Measurements from ENCODE around the gene CCDC15. TPM values are rescaled to one million over a fixed set of nuclear protein-coding genes. Genes with fewer than 3 reads are reported as not detected.

CCDC15 gene
- polyA plus RNA-seq, 2 of the 4 experiments (the other 2 are of a cell fraction), result 0.58 to 1.3 TPM

DNA sequence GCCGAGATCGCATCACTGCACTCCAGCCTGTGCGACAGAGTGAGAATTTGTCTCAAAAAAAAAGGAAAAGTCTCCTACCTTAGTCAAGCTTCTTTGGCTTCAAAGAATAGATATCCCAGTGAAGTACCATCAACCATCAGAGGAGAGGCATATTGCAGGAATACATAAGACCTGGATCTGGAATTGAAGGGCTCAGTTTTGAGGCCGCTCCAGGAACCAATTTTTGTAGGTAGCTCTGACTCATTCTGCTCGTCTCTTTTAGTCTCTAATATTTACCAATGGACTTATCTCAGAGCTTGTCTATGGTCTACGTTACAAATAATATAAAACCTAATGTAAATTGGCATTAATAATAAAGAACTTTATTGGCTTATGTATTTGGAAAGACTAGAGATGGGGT, 8.2 kb upstream of the CCDC15 start:
- FAIRE-seq (no peak), DNase-seq (ENCODE audit: low read depth in 1 of 2, low spot score in 1 of 2) (no peak), ATAC-seq (no peak)
- 58% methylated on average over 6 of the region's 6 CpGs for WGBS (ENCODE audit: missing lambda C conversion rate)
- Histone ChIP-seq H3K27ac (no peak overlapping the region), H3K4me3 (no peak overlapping the region), H3K9me3 (no peaks in the 10 kb centered on the region), H3K4me1 (no peaks in the 10 kb centered on the region), H3K4me2 (no peak overlapping the region)
- CTCF ChIA-PET, result no interaction called here
- TF ChIP-seq CHD4 (IDR thresholded peaks at IDR 0.05; ENCODE audit: borderline replicate concordance) (no peak), EHF (CRISPR knock-in tag; IDR thresholded peaks at IDR 0.05) (no peak), HDAC2 (IDR thresholded peaks at IDR 0.05) (no peak), MAZ (IDR thresholded peaks at IDR 0.05; ENCODE audit: borderline replicate concordance, low read depth, low read length) (no peak), NR3C1 (IDR thresholded peaks at IDR 0.05) (no peak), CBX2 (IDR thresholded peaks at IDR 0.05; ENCODE audit: borderline replicate concordance, low read depth) (no peak), KDM1A (IDR thresholded peaks at IDR 0.05; ENCODE audit: low read depth) (no peak), FOSB (CRISPR knock-in tag; IDR thresholded peaks at IDR 0.05) (no peak)
- TF ChIP-seq, protein P1, sequence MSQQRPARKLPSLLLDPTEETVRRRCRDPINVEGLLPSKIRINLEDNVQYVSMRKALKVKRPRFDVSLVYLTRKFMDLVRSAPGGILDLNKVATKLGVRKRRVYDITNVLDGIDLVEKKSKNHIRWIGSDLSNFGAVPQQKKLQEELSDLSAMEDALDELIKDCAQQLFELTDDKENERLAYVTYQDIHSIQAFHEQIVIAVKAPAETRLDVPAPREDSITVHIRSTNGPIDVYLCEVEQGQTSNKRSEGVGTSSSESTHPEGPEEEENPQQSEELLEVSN (IDR thresholded peaks at IDR 0.05; ENCODE audit: borderline replicate concordance, low read depth), result no peak
- TF ChIP-seq, protein P2, sequence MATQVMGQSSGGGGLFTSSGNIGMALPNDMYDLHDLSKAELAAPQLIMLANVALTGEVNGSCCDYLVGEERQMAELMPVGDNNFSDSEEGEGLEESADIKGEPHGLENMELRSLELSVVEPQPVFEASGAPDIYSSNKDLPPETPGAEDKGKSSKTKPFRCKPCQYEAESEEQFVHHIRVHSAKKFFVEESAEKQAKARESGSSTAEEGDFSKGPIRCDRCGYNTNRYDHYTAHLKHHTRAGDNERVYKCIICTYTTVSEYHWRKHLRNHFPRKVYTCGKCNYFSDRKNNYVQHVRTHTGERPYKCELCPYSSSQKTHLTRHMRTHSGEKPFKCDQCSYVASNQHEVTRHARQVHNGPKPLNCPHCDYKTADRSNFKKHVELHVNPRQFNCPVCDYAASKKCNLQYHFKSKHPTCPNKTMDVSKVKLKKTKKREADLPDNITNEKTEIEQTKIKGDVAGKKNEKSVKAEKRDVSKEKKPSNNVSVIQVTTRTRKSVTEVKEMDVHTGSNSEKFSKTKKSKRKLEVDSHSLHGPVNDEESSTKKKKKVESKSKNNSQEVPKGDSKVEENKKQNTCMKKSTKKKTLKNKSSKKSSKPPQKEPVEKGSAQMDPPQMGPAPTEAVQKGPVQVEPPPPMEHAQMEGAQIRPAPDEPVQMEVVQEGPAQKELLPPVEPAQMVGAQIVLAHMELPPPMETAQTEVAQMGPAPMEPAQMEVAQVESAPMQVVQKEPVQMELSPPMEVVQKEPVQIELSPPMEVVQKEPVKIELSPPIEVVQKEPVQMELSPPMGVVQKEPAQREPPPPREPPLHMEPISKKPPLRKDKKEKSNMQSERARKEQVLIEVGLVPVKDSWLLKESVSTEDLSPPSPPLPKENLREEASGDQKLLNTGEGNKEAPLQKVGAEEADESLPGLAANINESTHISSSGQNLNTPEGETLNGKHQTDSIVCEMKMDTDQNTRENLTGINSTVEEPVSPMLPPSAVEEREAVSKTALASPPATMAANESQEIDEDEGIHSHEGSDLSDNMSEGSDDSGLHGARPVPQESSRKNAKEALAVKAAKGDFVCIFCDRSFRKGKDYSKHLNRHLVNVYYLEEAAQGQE (IDR thresholded peaks at IDR 0.05), result no peak
- TF ChIP-seq, protein P3, sequence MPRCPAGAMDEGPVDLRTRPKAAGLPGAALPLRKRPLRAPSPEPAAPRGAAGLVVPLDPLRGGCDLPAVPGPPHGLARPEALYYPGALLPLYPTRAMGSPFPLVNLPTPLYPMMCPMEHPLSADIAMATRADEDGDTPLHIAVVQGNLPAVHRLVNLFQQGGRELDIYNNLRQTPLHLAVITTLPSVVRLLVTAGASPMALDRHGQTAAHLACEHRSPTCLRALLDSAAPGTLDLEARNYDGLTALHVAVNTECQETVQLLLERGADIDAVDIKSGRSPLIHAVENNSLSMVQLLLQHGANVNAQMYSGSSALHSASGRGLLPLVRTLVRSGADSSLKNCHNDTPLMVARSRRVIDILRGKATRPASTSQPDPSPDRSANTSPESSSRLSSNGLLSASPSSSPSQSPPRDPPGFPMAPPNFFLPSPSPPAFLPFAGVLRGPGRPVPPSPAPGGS (IDR thresholded peaks at IDR 0.05), result no peak
- POLR2A ChIA-PET, result no interaction called here

DNA sequence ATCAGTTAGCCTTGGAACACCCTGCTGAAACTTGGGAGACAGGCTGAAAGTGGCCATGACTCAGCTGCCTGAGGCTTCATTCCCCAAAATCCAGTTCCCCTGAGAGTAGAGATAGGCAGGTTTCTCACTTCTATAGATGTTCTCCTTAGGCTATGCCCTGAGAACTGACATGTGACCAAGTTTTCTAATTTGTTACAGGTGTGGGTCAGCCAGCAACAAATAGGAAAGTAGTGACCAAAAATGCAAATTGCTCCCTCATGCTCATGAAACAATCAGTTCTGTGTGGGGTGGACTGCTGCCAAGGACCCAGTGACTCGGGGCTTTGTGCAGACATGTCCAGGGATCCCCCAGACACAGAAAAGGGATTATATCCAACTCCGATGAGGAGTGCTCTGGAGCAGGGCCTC, 7.3 kb upstream of the CCDC15 start:
- FAIRE-seq (no peak), ATAC-seq (no peak), DNase-seq (ENCODE audit: low read depth in 1 of 2, low spot score in 1 of 2) (no peak)
- no peak overlapping the region for H3K4me3 ChIP-seq
- ChIA-PET CTCF (no interaction called here), POLR2A (no interaction called here)
- no peaks in the 10 kb centered on the region for H3K4me1 ChIP-seq
- TF ChIP-seq SREBF2 (IDR thresholded peaks at IDR 0.05), result no peak
- no peak for TF ChIP-seq EHMT2 (IDR thresholded peaks at IDR 0.05; ENCODE audit: low read depth)
- no peak overlapping the region for H3K4me2 ChIP-seq
- no peak overlapping the region for H3K27ac ChIP-seq
- no peaks in the 10 kb centered on the region for H3K9me3 ChIP-seq
- WGBS (ENCODE audit: missing lambda C conversion rate), result 10% methylated on average over 2 of the region's 2 CpGs

DNA sequence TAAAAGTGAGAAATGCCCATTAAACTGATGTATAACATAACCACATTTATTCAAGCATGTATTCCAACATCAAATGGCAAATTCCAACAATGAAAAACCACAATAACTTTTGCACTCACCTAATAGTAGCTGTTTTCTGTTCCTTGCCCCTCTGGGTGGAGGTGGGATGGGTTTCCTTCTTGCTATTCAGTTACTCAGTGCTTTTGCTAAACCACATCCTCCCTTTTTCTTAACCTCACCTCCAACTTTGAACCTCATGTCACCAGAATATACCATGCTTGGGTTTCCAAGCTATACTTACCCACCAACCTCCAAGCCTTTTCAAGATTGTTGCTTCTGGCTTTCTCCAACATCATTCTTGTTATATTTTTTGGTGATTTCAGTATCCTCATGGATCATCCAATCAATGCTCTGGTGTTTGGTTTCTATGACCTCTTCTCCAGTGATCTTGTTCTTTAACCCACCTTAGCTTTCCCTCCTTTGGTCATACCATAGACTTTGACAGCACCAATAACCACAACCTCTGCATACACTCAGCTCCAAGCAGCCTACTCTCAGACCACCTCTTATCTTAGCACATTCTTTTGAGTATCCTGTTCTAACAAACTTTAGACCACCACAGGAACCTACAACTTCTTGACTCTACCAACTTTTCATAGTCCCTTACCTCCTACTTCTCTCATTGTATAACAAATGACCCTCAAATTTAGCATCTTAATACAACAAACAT, 3.2 kb upstream of the CCDC15 start:
- ATAC-seq (no peak), DNase-seq (ENCODE audit: low read depth in 1 of 2, low spot score in 1 of 2) (no peak), FAIRE-seq (no peak)
- ChIA-PET POLR2A (no interaction called here), CTCF (interaction anchor here (1.3 kb wide), 1 partner anchor 15 kb away, joined by 3 read pairs; the partner anchor contains the start of gene HEPACAM)
- H3K9me3 ChIP-seq, result no peaks in the 10 kb centered on the region
- H3K4me2 ChIP-seq, result no peak overlapping the region
- H3K4me3 ChIP-seq, result no peak overlapping the region
- peaks cover 5% of the 10 kb centered on the region; the same call in 1 of the 3 replicates for H3K4me1 ChIP-seq
- TF ChIP-seq KDM1A (IDR thresholded peaks at IDR 0.05; ENCODE audit: low read depth), result no peak
- TF ChIP-seq SREBF2 (IDR thresholded peaks at IDR 0.05), result no peak
- TF ChIP-seq POLR2AphosphoS2 (conservative IDR thresholded peaks at IDR 0.05; ENCODE audit: low read length), result no peak
- no peak overlapping the region for H3K27ac ChIP-seq

DNA sequence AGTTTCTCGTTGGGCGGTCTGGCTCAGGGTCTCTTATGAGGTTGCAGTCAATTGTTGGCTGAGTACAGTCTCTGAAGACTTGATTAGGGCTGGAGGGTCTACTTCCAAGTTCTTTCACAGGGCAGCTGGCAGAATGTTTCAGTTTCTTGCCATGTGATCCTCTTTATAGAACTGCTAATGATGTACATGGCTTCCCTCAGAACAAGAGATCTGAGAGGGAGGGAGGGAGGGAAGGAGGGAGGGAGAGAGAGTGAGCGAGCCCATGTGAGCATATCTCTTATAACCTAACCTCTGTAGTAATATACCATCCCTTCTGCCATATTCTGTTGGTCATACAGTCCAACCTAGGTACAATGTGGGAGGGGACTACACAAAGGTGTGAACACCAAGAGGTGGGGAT, 2.7 kb upstream of the CCDC15 start:
- POLR2A ChIA-PET, result no interaction called here
- Histone ChIP-seq H3K4me2 (no peak overlapping the region), H3K27ac (no peak overlapping the region), H3K4me3 (no peak overlapping the region), H3K4me1 (peaks cover 5% of the 10 kb centered on the region; the same call in 1 of the 3 replicates), H3K9me3 (no peaks in the 10 kb centered on the region)
- ATAC-seq (no peak), FAIRE-seq (no peak), DNase-seq (ENCODE audit: low read depth in 1 of 2, low spot score in 1 of 2) (no peak)
- 18% methylated on average over 3 of the region's 3 CpGs for WGBS (ENCODE audit: missing lambda C conversion rate)
- CTCF ChIA-PET, result no interaction called here
- TF ChIP-seq NFE2L2 (conservative IDR thresholded peaks at IDR 0.05; ENCODE audit: low read length) (no peak), SREBF2 (IDR thresholded peaks at IDR 0.05) (no peak)
- TF ChIP-seq, protein P4, sequence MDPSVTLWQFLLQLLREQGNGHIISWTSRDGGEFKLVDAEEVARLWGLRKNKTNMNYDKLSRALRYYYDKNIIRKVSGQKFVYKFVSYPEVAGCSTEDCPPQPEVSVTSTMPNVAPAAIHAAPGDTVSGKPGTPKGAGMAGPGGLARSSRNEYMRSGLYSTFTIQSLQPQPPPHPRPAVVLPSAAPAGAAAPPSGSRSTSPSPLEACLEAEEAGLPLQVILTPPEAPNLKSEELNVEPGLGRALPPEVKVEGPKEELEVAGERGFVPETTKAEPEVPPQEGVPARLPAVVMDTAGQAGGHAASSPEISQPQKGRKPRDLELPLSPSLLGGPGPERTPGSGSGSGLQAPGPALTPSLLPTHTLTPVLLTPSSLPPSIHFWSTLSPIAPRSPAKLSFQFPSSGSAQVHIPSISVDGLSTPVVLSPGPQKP (IDR thresholded peaks at IDR 0.05; ENCODE audit: low read depth, low read length), result no peak
- TF ChIP-seq, protein P5, sequence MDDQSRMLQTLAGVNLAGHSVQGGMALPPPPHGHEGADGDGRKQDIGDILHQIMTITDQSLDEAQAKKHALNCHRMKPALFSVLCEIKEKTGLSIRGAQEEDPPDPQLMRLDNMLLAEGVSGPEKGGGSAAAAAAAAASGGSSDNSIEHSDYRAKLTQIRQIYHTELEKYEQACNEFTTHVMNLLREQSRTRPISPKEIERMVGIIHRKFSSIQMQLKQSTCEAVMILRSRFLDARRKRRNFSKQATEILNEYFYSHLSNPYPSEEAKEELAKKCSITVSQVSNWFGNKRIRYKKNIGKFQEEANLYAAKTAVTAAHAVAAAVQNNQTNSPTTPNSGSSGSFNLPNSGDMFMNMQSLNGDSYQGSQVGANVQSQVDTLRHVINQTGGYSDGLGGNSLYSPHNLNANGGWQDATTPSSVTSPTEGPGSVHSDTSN (IDR thresholded peaks at IDR 0.05), result no peak
- TF ChIP-seq, protein P6, sequence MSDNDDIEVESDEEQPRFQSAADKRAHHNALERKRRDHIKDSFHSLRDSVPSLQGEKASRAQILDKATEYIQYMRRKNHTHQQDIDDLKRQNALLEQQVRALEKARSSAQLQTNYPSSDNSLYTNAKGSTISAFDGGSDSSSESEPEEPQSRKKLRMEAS (IDR thresholded peaks at IDR 0.05), result no peak
